ENCODE measurements around the gene VIPR1.

The VIPR1 gene

GRCh38 chr3:42508562-42508961 lies 6.1 kb downstream of the VIPR1 start (continued):
- no peak for TF ChIP-seq PATZ1 (CRISPR knock-in tag; IDR thresholded peaks at IDR 0.05; ENCODE audit: borderline replicate concordance)

- no peak for ATAC-seq
These were observed 6.7 kb downstream of the VIPR1 start for GRCh38 chr3:42509111-42509510.

GRCh38 chr3:42510325-42510724 lies 7.9 kb downstream of the VIPR1 start:
- ATAC-seq: no peak
- TF ChIP-seq OSR1 (CRISPR knock-in tag; IDR thresholded peaks at IDR 0.05) (no peak), ESRRG (CRISPR knock-in tag; IDR thresholded peaks at IDR 0.05) (no peak), POU6F1 (CRISPR knock-in tag; IDR thresholded peaks at IDR 0.05; ENCODE audit: borderline replicate concordance, low read depth) (no peak), ZC3H10 (CRISPR knock-in tag; IDR thresholded peaks at IDR 0.05) (no peak), ZFP30 (CRISPR knock-in tag; IDR thresholded peaks at IDR 0.05) (no peak), ZNF8 (CRISPR knock-in tag; IDR thresholded peaks at IDR 0.05) (no peak), RARB (CRISPR knock-in tag; IDR thresholded peaks at IDR 0.05) (no peak), ZNF70 (CRISPR knock-in tag; IDR thresholded peaks at IDR 0.05) (no peak), BACH2 (CRISPR knock-in tag; IDR thresholded peaks at IDR 0.05; ENCODE audit: borderline replicate concordance) (no peak), ZNF565 (CRISPR knock-in tag; conservative IDR thresholded peaks at IDR 0.05; ENCODE audit: low read depth) (no peak), CREB5 (CRISPR knock-in tag; IDR thresholded peaks at IDR 0.05; ENCODE audit: low read depth) (no peak), ZFP3 (CRISPR knock-in tag; IDR thresholded peaks at IDR 0.05) (no peak), ISL1 (CRISPR knock-in tag; IDR thresholded peaks at IDR 0.05) (no peak), CSDC2 (CRISPR knock-in tag; IDR thresholded peaks at IDR 0.05) (no peak), GLIS3 (CRISPR knock-in tag; IDR thresholded peaks at IDR 0.05) (no peak)

More at GRCh38 chr3:42509111-42509510, 6.7 kb downstream of the VIPR1 start:
- TF ChIP-seq POU6F1 (CRISPR knock-in tag; IDR thresholded peaks at IDR 0.05; ENCODE audit: borderline replicate concordance, low read depth) (no peak), BACH2 (CRISPR knock-in tag; IDR thresholded peaks at IDR 0.05; ENCODE audit: borderline replicate concordance) (no peak), TSHZ2 (CRISPR knock-in tag; IDR thresholded peaks at IDR 0.05) (no peak), TCF4 (CRISPR knock-in tag; IDR thresholded peaks at IDR 0.05; ENCODE audit: borderline replicate concordance) (no peak), RARB (CRISPR knock-in tag; IDR thresholded peaks at IDR 0.05) (no peak), SNAI2 (CRISPR knock-in tag; IDR thresholded peaks at IDR 0.05) (no peak), ZNF70 (CRISPR knock-in tag; IDR thresholded peaks at IDR 0.05) (no peak)

DNA sequence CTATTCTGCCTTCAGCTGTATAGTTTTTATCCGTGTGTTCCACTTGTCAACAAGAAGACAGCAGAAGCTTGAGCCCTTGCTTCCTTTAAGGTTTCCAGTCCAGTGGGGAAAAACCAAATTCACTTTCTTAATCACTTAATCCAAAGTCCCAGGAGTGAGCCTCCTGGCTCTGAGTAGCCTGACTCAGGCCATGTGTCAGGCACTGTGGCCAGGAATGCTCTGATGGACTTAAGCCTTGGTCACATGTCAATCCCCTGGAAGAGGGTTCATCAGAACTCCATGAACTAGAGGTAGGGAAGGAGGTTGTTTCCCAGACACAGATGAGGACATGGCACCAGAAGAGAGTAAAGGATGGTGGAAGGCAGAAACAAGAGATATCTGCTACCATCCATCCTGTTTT lies 8.8 kb downstream of the VIPR1 start:
- no peak for ATAC-seq
- TF ChIP-seq PPARA (CRISPR knock-in tag; IDR thresholded peaks at IDR 0.05; ENCODE audit: borderline replicate concordance) (no peak), RARB (CRISPR knock-in tag; IDR thresholded peaks at IDR 0.05) (no peak), CSRNP3 (CRISPR knock-in tag; IDR thresholded peaks at IDR 0.05) (no peak), GLIS3 (CRISPR knock-in tag; IDR thresholded peaks at IDR 0.05) (no peak), TSHZ2 (CRISPR knock-in tag; IDR thresholded peaks at IDR 0.05) (no peak), TCF4 (CRISPR knock-in tag; IDR thresholded peaks at IDR 0.05; ENCODE audit: borderline replicate concordance) (no peak), PATZ1 (CRISPR knock-in tag; IDR thresholded peaks at IDR 0.05; ENCODE audit: borderline replicate concordance) (no peak)

Data from SK-N-SH treated with all-trans-retinoic acid at 6 μM for 48 hours (cell line).